CD14-positive monocyte (primary cell): Measurements from ENCODE around the gene FRG2. TPM values are rescaled to one million over a fixed set of nuclear protein-coding genes. Genes with fewer than 3 reads are reported as not detected.

ENCODE experiments used
- DNase-seq, 3 donors: peaks; one replicate each; pipeline ENCODE4 v3.0.0-alpha.2; 2011 to 2022
- H2AFZ ChIP-seq: 2 replicates; pipeline ENCODE4 v1.6.0; 2012; ENCODE audit warnings: mild to moderate bottlenecking, low read depth, low read length, inconsistent platforms; ENCODE audit not compliant: insufficient read depth, poor library complexity, severe bottlenecking
- H3K27ac ChIP-seq, 2 donors: 1 replicate in 1 of 2; 2 replicates in 1 of 2; pipeline ENCODE4 v1.5.1; 2012 to 2013; ENCODE audit warnings: low read length in 2 of 2, control low read depth in 1 of 2, inconsistent platforms in 1 of 2, low read depth in 1 of 2, mild to moderate bottlenecking in 1 of 2
- H3K27me3 ChIP-seq, 2 donors: one replicate each; pipeline versions ENCODE4 v1.6.0 to v1.6.1; 2011 to 2013; ENCODE audit warnings: low read length in 2 of 2; ENCODE audit not compliant: control insufficient read depth in 2 of 2, insufficient read depth in 2 of 2
- H3K36me3 ChIP-seq, 2 donors: replicated peaks in 1 of 2; 1 replicate in 1 of 2; 2 replicates in 1 of 2; pipeline versions ENCODE4 v1.5.1 to v1.6.1; 2012 to 2013; ENCODE audit warnings: low read length in 2 of 2, control low read depth in 1 of 2, inconsistent platforms in 1 of 2, mild to moderate bottlenecking in 1 of 2; ENCODE audit not compliant: insufficient read depth in 2 of 2, control insufficient read depth in 1 of 2
- H3K4me1 ChIP-seq, 2 donors: 1 replicate in 1 of 2; 2 replicates in 1 of 2; pipeline versions ENCODE4 v1.5.1 to v1.6.1; 2012 to 2013; ENCODE audit warnings: low read length in 2 of 2, control low read depth in 1 of 2, inconsistent platforms in 1 of 2, mild to moderate bottlenecking in 1 of 2, moderate library complexity in 1 of 2; ENCODE audit not compliant: insufficient read depth in 2 of 2, control insufficient read depth in 1 of 2
- H3K4me2 ChIP-seq: replicated peaks from 2 replicates; pipeline ENCODE3; 2012; ENCODE audit warnings: low read length, moderate library complexity, mild to moderate bottlenecking; ENCODE audit not compliant: poor library complexity, severe bottlenecking; ENCODE audit errors: extremely low read depth
- H3K4me3 ChIP-seq, 3 experiments: fragments of 200-600 bp in 1 of 3; sonication (generic) in 1 of 3; replicated peaks in 1 of 3; 1 replicate in 2 of 3; 2 replicates in 1 of 3; pipeline ENCODE4 v1.5.1; 2011 to 2013; ENCODE audit warnings: low read length in 3 of 3, mild to moderate bottlenecking in 3 of 3, control low read depth in 2 of 3, low read depth in 2 of 3, inconsistent platforms in 1 of 3, moderate library complexity in 1 of 3
- H3K79me2 ChIP-seq: 2 replicates; pipeline ENCODE4 v1.6.0; 2012; ENCODE audit warnings: mild to moderate bottlenecking, control low read depth, inconsistent platforms, low read length, moderate library complexity; ENCODE audit not compliant: insufficient read depth
- H3K9ac ChIP-seq: 2 replicates; pipeline ENCODE4 v1.6.0; 2017; ENCODE audit warnings: low read length, mild to moderate bottlenecking; ENCODE audit not compliant: insufficient read depth, poor library complexity, severe bottlenecking
- H3K9me3 ChIP-seq, 2 donors: replicated peaks in 1 of 2; 1 replicate in 1 of 2; 2 replicates in 1 of 2; pipeline versions ENCODE4 v1.5.1 to v1.6.1; 2012 to 2013; ENCODE audit warnings: low read length in 2 of 2, control low read depth in 1 of 2; ENCODE audit not compliant: control insufficient read depth in 1 of 2, insufficient read depth in 1 of 2
- H4K20me1 ChIP-seq: 2 replicates; pipeline ENCODE4 v1.6.0; 2012; ENCODE audit warnings: mild to moderate bottlenecking, low read length, control low read depth, moderate library complexity; ENCODE audit not compliant: insufficient read depth
- H3K27ac Mint-ChIP-seq, 7 donors: one replicate each; pipeline ENCODE4 v1.8.0; 2020; ENCODE audit warnings: mild to moderate bottlenecking in 7 of 7, mixed read lengths in 7 of 7, moderate library complexity in 6 of 7, inconsistent platforms in 2 of 7
- H3K27me3 Mint-ChIP-seq, 3 donors: one replicate each; pipeline ENCODE4 v1.8.0; 2021 to 2022; ENCODE audit warnings: low read depth in 3 of 3, mild to moderate bottlenecking in 3 of 3, mixed read lengths in 3 of 3, moderate library complexity in 3 of 3, inconsistent platforms in 1 of 3
- H3K36me3 Mint-ChIP-seq, 2 donors: one replicate each; pipeline ENCODE4 v1.8.0; 2020; ENCODE audit warnings: mixed read lengths in 2 of 2, inconsistent platforms in 1 of 2, mild to moderate bottlenecking in 1 of 2
- H3K4me1 Mint-ChIP-seq: one replicate; pipeline ENCODE4 v1.8.0; 2020; ENCODE audit warnings: mild to moderate bottlenecking, mixed read lengths
- H3K4me3 Mint-ChIP-seq, 2 donors: one replicate each; pipeline ENCODE4 v1.8.0; 2020; ENCODE audit warnings: mild to moderate bottlenecking in 2 of 2, mixed read lengths in 2 of 2, moderate library complexity in 1 of 2
- H3K9me3 Mint-ChIP-seq, 7 donors: one replicate each; pipeline ENCODE4 v1.8.0; 2020 to 2022; ENCODE audit warnings: mixed read lengths in 7 of 7, mild to moderate bottlenecking in 6 of 7, moderate library complexity in 6 of 7, inconsistent platforms in 2 of 7
- CTCF ChIP-seq: fragments of 200-600 bp; IDR thresholded peaks from one replicate; pipeline ENCODE4 v1.8.0; 2022; ENCODE audit warnings: antibody characterized with exemption, mild to moderate bottlenecking
- WGBS: methylation state at CpG from one replicate; pipeline ENCODE4 v1.1.5; 2013; ENCODE audit warnings: missing lambda C conversion rate; ENCODE audit not compliant: insufficient coverage; 5-methylcytosine and 5-hydroxymethylcytosine counted together
- intact Hi-C, 2 donors: fragments of 100-400 bp; cut with micrococcal nuclease; formaldehyde crosslinking; loops; one replicate each; pipeline versions ENCODE4 v1.15.0 to v1.15.1; 2023
- polyA plus RNA-seq, 3 donors: library from polyadenylated mRNA; depleted of rRNA in 1 of 3; unstranded in 2 of 3; stranded (reverse) in 1 of 3; fragments of 300-500 nt in 2 of 3; fragments of >200 nt in 1 of 3; fragmentation: Illumina TruSeq in 2 of 3; gene quantifications; 1 replicate in 2 of 3; 2 replicates in 1 of 3; pipeline ENCODE4 v1.2.3, GENCODE V29; 2012 to 2021

FRG2 gene
- polyA plus RNA-seq, 3 donors, result not detected

GRCh38 chr4:190017357-190018200 is 9.5 kb downstream of the FRG2 start:
- no peak for DNase-seq
- H3K27me3 ChIP-seq, result peaks cover 44 to 85% of the 10 kb centered on the region in 2 donors
- H3K4me1 Mint-ChIP-seq, result peaks cover 21% of the 10 kb centered on the region
- no peak overlapping the region for H2AFZ ChIP-seq
- no peaks in the 10 kb centered on the region for H3K79me2 ChIP-seq
- H3K36me3 ChIP-seq, result no peaks in the 10 kb centered on the region
- H3K4me1 ChIP-seq, result no peaks in the 10 kb centered on the region
- no peak overlapping the region for H3K4me2 ChIP-seq
- peak overlapping the region in 1 of 2 donors; percentile 83 for H3K4me3 Mint-ChIP-seq
- H3K9me3 ChIP-seq, result peaks cover 6 to 40% of the 10 kb centered on the region in 2 donors
- peaks cover 0 to 3% of the 10 kb centered on the region in 2 donors for H3K36me3 Mint-ChIP-seq
- WGBS, result 3% methylated on average over 59 of the region's 62 CpGs
- H3K27me3 Mint-ChIP-seq, result peaks cover 79 to 91% (median 86%) of the 10 kb centered on the region in 3 donors
- H3K9me3 Mint-ChIP-seq, result peaks cover 4 to 50% (median 40%) of the 10 kb centered on the region in 7 donors
- H3K4me3 ChIP-seq, result no peak overlapping the region
- H3K27ac Mint-ChIP-seq, result no peak overlapping the region
- intact Hi-C loops, result no loop called here
- H3K27ac ChIP-seq, result no peak overlapping the region
- H3K9ac ChIP-seq, result no peak overlapping the region
- H4K20me1 ChIP-seq, result no peaks in the 10 kb centered on the region
- TF ChIP-seq CTCF, result no peak

- Histone ChIP-seq H3K4me2 (no peak overlapping the region), H3K27ac (no peak overlapping the region), H3K27me3 (peaks cover 44 to 85% of the 10 kb centered on the region in 2 donors), H3K79me2 (no peaks in the 10 kb centered on the region), H2AFZ (no peak overlapping the region), H3K4me3 (no peak overlapping the region), H3K9me3 (peaks cover 3 to 40% of the 10 kb centered on the region in 2 donors), H3K9ac (no peak overlapping the region), H3K36me3 (no peaks in the 10 kb centered on the region), H3K4me1 (no peaks in the 10 kb centered on the region), H4K20me1 (no peaks in the 10 kb centered on the region)
- H3K27me3 Mint-ChIP-seq, result peaks cover 85 to 95% (median 91%) of the 10 kb centered on the region in 3 donors
- 18% methylated on average over 29 of the region's 43 CpGs for WGBS
- no peak for TF ChIP-seq CTCF
- peaks cover 0 to 3% of the 10 kb centered on the region in 2 donors for H3K36me3 Mint-ChIP-seq
- peaks cover 2 to 46% (median 37%) of the 10 kb centered on the region in 7 donors for H3K9me3 Mint-ChIP-seq
- peak overlapping the region in 1 of 2 donors; percentile 83 for H3K4me3 Mint-ChIP-seq
- H3K27ac Mint-ChIP-seq, result no peak overlapping the region
- peaks cover 21% of the 10 kb centered on the region for H3K4me1 Mint-ChIP-seq
- intact Hi-C loops, result no loop called here
- no peak for DNase-seq
Observed at GRCh38 chr4:190016369-190017289, 10.4 kb downstream of the FRG2 start.
